ENCODE measurements around the gene ABHD17B. TPM values are rescaled to one million over a fixed set of nuclear protein-coding genes. Genes with fewer than 3 reads are reported as not detected.

The ABHD17B gene
- total RNA-seq, 1 experiment from 2014 or later, result 21.1 TPM

DNA sequence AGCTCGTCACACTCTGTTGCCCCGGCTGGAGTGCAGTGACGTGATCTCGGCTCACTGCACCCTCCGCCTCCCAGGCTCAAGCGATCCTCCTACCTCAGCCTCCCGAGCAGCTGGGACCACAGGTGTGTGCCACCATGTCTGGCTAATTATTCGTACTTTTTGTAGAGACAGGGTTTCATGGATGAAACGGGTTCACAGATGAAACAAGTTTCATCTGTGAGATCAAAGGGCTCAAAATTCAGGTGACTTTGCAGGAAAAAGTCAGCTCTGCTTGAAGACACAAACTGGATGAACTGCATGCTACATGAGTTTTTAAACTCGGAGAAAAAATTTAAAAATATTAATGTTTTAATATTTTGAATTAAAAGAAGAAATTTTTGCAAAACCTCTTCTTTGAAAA is 24.5 kb downstream of the ABHD17B start:
- TF ChIP-seq, protein P1, sequence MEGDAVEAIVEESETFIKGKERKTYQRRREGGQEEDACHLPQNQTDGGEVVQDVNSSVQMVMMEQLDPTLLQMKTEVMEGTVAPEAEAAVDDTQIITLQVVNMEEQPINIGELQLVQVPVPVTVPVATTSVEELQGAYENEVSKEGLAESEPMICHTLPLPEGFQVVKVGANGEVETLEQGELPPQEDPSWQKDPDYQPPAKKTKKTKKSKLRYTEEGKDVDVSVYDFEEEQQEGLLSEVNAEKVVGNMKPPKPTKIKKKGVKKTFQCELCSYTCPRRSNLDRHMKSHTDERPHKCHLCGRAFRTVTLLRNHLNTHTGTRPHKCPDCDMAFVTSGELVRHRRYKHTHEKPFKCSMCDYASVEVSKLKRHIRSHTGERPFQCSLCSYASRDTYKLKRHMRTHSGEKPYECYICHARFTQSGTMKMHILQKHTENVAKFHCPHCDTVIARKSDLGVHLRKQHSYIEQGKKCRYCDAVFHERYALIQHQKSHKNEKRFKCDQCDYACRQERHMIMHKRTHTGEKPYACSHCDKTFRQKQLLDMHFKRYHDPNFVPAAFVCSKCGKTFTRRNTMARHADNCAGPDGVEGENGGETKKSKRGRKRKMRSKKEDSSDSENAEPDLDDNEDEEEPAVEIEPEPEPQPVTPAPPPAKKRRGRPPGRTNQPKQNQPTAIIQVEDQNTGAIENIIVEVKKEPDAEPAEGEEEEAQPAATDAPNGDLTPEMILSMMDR (IDR thresholded peaks at IDR 0.05), result no peak
- TF ChIP-seq TCF7L2 (IDR thresholded peaks at IDR 0.05; ENCODE audit: low read depth, low read length) (no peak), SIN3A (IDR thresholded peaks at IDR 0.05; ENCODE audit: borderline replicate concordance, insufficient read depth, low read depth, low read length) (no peak), POLR2AphosphoS5 (IDR thresholded peaks at IDR 0.05; ENCODE audit: low read depth, low read length) (no peak)
- TF ChIP-seq, protein P2, sequence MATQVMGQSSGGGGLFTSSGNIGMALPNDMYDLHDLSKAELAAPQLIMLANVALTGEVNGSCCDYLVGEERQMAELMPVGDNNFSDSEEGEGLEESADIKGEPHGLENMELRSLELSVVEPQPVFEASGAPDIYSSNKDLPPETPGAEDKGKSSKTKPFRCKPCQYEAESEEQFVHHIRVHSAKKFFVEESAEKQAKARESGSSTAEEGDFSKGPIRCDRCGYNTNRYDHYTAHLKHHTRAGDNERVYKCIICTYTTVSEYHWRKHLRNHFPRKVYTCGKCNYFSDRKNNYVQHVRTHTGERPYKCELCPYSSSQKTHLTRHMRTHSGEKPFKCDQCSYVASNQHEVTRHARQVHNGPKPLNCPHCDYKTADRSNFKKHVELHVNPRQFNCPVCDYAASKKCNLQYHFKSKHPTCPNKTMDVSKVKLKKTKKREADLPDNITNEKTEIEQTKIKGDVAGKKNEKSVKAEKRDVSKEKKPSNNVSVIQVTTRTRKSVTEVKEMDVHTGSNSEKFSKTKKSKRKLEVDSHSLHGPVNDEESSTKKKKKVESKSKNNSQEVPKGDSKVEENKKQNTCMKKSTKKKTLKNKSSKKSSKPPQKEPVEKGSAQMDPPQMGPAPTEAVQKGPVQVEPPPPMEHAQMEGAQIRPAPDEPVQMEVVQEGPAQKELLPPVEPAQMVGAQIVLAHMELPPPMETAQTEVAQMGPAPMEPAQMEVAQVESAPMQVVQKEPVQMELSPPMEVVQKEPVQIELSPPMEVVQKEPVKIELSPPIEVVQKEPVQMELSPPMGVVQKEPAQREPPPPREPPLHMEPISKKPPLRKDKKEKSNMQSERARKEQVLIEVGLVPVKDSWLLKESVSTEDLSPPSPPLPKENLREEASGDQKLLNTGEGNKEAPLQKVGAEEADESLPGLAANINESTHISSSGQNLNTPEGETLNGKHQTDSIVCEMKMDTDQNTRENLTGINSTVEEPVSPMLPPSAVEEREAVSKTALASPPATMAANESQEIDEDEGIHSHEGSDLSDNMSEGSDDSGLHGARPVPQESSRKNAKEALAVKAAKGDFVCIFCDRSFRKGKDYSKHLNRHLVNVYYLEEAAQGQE (IDR thresholded peaks at IDR 0.05; ENCODE audit: insufficient read depth in 1 of 2, low read depth in 2 of 2, low read length in 1 of 2), result no peak
- ATAC-seq (no peak), DNase-seq (ENCODE audit: low read depth, low spot score) (no peak)
- Histone ChIP-seq H3K4me1 (ENCODE audit: control insufficient read depth, insufficient read depth, low read length) (no peaks in the 10 kb centered on the region; the same call in 1 of the 2 replicates), H3K36me3 (ENCODE audit: control insufficient read depth, insufficient read depth, low read length) (no peaks in the 10 kb centered on the region), H3K27me3 (ENCODE audit: control insufficient read depth, insufficient read depth, low read length) (no peaks in the 10 kb centered on the region), H3K27ac (ENCODE audit: low read length) (no peak overlapping the region), H3K4me3 (ENCODE audit: low read depth in 2 of 2, low read length in 2 of 2) (no peak overlapping the region), H3K9me3 (ENCODE audit: control insufficient read depth, insufficient read depth, low read depth, low read length) (peaks cover 5% of the 10 kb centered on the region; the same call in 1 of the 2 replicates)
- no TSS peak for BruUV-seq (replicated peaks)
- ChIA-PET POLR2A (no interaction called here), CTCF (no interaction called here)
- intact Hi-C loops (cut with micrococcal nuclease; ENCODE audit: unreplicated experiment), result no loop called here
- in situ Hi-C loops (cut with HindIII; ENCODE audit: low pct_unique_long_range_greater_than_20kb, low sequenced_read_pairs), result no loop called here

DNA sequence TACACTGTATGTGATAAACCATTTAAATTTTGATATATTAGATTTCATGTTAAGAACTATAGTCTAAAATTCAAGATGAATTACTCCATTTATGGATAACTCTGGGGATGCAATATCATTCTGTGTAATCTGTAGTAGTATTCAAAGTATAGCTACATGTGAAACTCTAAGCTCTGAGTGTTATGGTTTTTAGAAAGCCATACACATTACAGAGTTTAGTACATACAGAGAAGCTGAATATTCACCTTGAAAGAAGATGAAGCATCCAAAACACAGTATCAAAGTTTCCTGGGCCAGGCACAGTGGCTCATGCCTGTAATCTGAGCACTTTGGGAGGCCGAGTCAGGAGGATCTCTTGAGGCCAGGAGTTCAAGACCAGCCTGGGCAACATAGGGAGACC is 25.0 kb downstream of the ABHD17B start:
- Histone ChIP-seq H3K27me3 (ENCODE audit: control insufficient read depth, insufficient read depth, low read length) (no peaks in the 10 kb centered on the region), H3K36me3 (ENCODE audit: control insufficient read depth, insufficient read depth, low read length) (no peaks in the 10 kb centered on the region), H3K4me1 (ENCODE audit: control insufficient read depth, insufficient read depth, low read length) (no peaks in the 10 kb centered on the region; the same call in 1 of the 2 replicates), H3K4me3 (ENCODE audit: low read depth in 2 of 2, low read length in 2 of 2) (no peak overlapping the region), H3K27ac (ENCODE audit: low read length) (no peak overlapping the region), H3K9me3 (ENCODE audit: control insufficient read depth, insufficient read depth, low read depth, low read length) (peaks cover 5% of the 10 kb centered on the region; the same call in 1 of the 2 replicates)
- BruUV-seq (replicated peaks), result no TSS peak
- ATAC-seq, result no peak
- TF ChIP-seq TCF7L2 (IDR thresholded peaks at IDR 0.05; ENCODE audit: low read depth, low read length) (no peak), SIN3A (IDR thresholded peaks at IDR 0.05; ENCODE audit: borderline replicate concordance, insufficient read depth, low read depth, low read length) (no peak)
- TF ChIP-seq, protein P1 (IDR thresholded peaks at IDR 0.05), result no peak
- DNase-seq (ENCODE audit: low read depth, low spot score), result no peak
- ChIA-PET POLR2A (no interaction called here), CTCF (no interaction called here)
- in situ Hi-C loops (cut with HindIII; ENCODE audit: low pct_unique_long_range_greater_than_20kb, low sequenced_read_pairs) (no loop called here), intact Hi-C loops (cut with micrococcal nuclease; ENCODE audit: unreplicated experiment) (no loop called here)

All from Panc1 (cell line).